ENCODE measurements around the gene MLF2.

- TF ChIP-seq CTCF (conservative IDR thresholded peaks at IDR 0.05), result no peak
- no peak for TF ChIP-seq ZFX (IDR thresholded peaks at IDR 0.05)
These were observed 20.8 kb upstream of the MLF2 start for GRCh38 chr12:6773590-6774351.
